Adrenal gland (tissue), 12 donors: Measurements from ENCODE around the gene BPIFB1. TPM values are rescaled to one million over a fixed set of nuclear protein-coding genes. Genes with fewer than 3 reads are reported as not detected.

Experiments
- DNase-seq, 7 donors: peaks; one replicate each; pipeline ENCODE4 v3.0.0-alpha.2; 2019 to 2020
- H3K27ac ChIP-seq, 5 donors: fragments of 200-600 bp; sonication (generic) in 4 of 5; 1 replicate in 3 of 5; 2 replicates in 2 of 5; pipeline versions ENCODE4 v1.5.1 to v1.8.0; 2016 to 2020; ENCODE audit warnings: mild to moderate bottlenecking in 1 of 5
- H3K27me3 ChIP-seq: fragments of 200-600 bp; 2 replicates; pipeline ENCODE4 v1.8.0; 2021
- H3K36me3 ChIP-seq, 2 donors: fragments of 200-600 bp; replicated peaks in 1 of 2; 1 replicate in 1 of 2; 2 replicates in 1 of 2; pipeline versions ENCODE4 v1.5.1 to v1.8.0; 2018 to 2022
- H3K4me1 ChIP-seq, 2 donors: fragments of 200-600 bp; replicated peaks in 1 of 2; 1 replicate in 1 of 2; 2 replicates in 1 of 2; pipeline versions ENCODE4 v1.5.1 to v1.8.0; 2018 to 2021
- H3K4me3 ChIP-seq, 4 donors: fragments of 200-600 bp; sonication (generic) in 3 of 4; one replicate each; pipeline ENCODE4 v1.5.1; 2016 to 2018
- H3K9me3 ChIP-seq, 3 donors: fragments of 200-600 bp; sonication (generic) in 1 of 3; replicated peaks in 1 of 3; 1 replicate in 2 of 3; 2 replicates in 1 of 3; pipeline versions ENCODE4 v1.5.1 to v1.8.0; 2016 to 2021
- CTCF ChIP-seq, 6 experiments: fragments of 450-650 bp in 4 of 6; fragments of 200-600 bp in 2 of 6; sonication (generic) in 1 of 6; IDR thresholded peaks; 1 replicate in 5 of 6; 2 replicates in 1 of 6; pipeline versions ENCODE4 v1.5.1 to v1.8.0; 2016 to 2021; ENCODE audit warnings: antibody characterized with exemption in 6 of 6, mild to moderate bottlenecking in 2 of 6, moderate library complexity in 1 of 6
- POLR2A ChIP-seq, 2 donors: fragments of 450-650 bp; IDR thresholded peaks; one replicate each; pipeline ENCODE4 v1.6.1; 2017; ENCODE audit warnings: antibody characterized with exemption in 2 of 2, mild to moderate bottlenecking in 2 of 2, moderate library complexity in 1 of 2
- WGBS, 4 donors: extraction: QIAGEN DNeasy Blood & Tissue Kit in 2 of 4; methylation state at CpG; one replicate each; pipeline versions ENCODE4 v1.1.5 to v1.1.7; 2013 to 2017; 5-methylcytosine and 5-hydroxymethylcytosine counted together
- intact Hi-C, 2 donors: fragments of 100-400 bp; cut with DNase I; formaldehyde crosslinking; loops; one replicate each; pipeline versions ENCODE4 v1.14.1 to v1.15.0; 2022 to 2023
- polyA plus RNA-seq, 3 donors: library from polyadenylated mRNA; stranded (reverse); fragments of 200-250 nt in 2 of 3; fragments of 350-450 nt in 1 of 3; fragmentation: Illumina TruSeq in 1 of 3; extraction: RNeasy Lipid Tissue Mini Kit (QIAGEN cat#74804) in 1 of 3; gene quantifications; one replicate each; pipeline ENCODE4 v1.2.3, GENCODE V29; 2013 to 2014
- total RNA-seq, 9 donors: library from RNA; depleted of rRNA in 4 of 9; stranded (reverse); fragments of >200 nt in 4 of 9; fragments of 120-200 nt in 1 of 9; fragmentation: NEBNext Ultra II Directional in 1 of 9; extraction: Animal tissue kit (Norgen Biotek cat#: 25700) in 1 of 9; gene quantifications; one replicate each; pipeline versions ENCODE4 v1.1.0 to v1.2.4, GENCODE V29; 2013 to 2023
- donor health status: healthy with polysubstance abuse.
- donor health status: Bipolar disorder and iron deficiency.
- donor health status: DM: yes; HTN: yes; CAD: no.
- donor health status: DM: no; HTN: no; CAD: no.
- donor health status: DM: no; HTN: no; CAD: no.
- donor health status: DM: yes; HTN: yes; CAD: no.

BPIFB1 gene
- total and polyA plus RNA-seq, 12 donors = 0.07 to 0.25 (median 0.23) TPM; not detected in 9

GRCh38 chr20:33279261-33279910 lies 3.6 kb upstream of the BPIFB1 start:
- H3K27ac ChIP-seq = no peak overlapping the region
- no peaks in the 10 kb centered on the region for H3K27me3 ChIP-seq
- no peak overlapping the region for H3K4me3 ChIP-seq
- no peaks in the 10 kb centered on the region for H3K36me3 ChIP-seq
- TF ChIP-seq CTCF (IDR thresholded peaks at IDR 0.05) (no peak), POLR2A (IDR thresholded peaks at IDR 0.05) (no peak)
- intact Hi-C loops = no loop called here
- no peaks in the 10 kb centered on the region for H3K9me3 ChIP-seq
- no peak for DNase-seq
- WGBS, 4 donors = 75 to 87% (median 81%) methylated on average over 6 of the region's 6 CpGs
- H3K4me1 ChIP-seq = peaks cover 3 to 5% of the 10 kb centered on the region in 2 donors

GRCh38 chr20:33280000-33280680 lies 2.9 kb upstream of the BPIFB1 start:
- Histone ChIP-seq H3K4me1 (peaks cover 3 to 5% of the 10 kb centered on the region in 2 donors), H3K9me3 (no peaks in the 10 kb centered on the region), H3K4me3 (no peak overlapping the region), H3K27me3 (no peaks in the 10 kb centered on the region), H3K36me3 (no peaks in the 10 kb centered on the region), H3K27ac (no peak overlapping the region)
- intact Hi-C loops = no loop called here
- WGBS, 4 donors = 73 to 86% (median 85%) methylated on average over 9 of the region's 9 CpGs
- no peak for DNase-seq
- TF ChIP-seq POLR2A (IDR thresholded peaks at IDR 0.05) = no peak
- TF ChIP-seq CTCF (IDR thresholded peaks at IDR 0.05) = no peak

- DNase-seq = no peak
- no peak for TF ChIP-seq CTCF (IDR thresholded peaks at IDR 0.05)
- TF ChIP-seq POLR2A (IDR thresholded peaks at IDR 0.05) = no peak
These were observed 2.2 kb upstream of the BPIFB1 start for GRCh38 chr20:33280775-33281174.

GRCh38 chr20:33281550-33282146 lies 1.4 kb upstream of the BPIFB1 start:
- no peak for DNase-seq
- no peak for TF ChIP-seq POLR2A (IDR thresholded peaks at IDR 0.05)
- no peak for TF ChIP-seq CTCF (IDR thresholded peaks at IDR 0.05)
- H3K4me3 ChIP-seq = no peak overlapping the region
- no peak overlapping the region for H3K27ac ChIP-seq
- 77 to 86% (median 79%) methylated on average over 8 to 11 of the region's 11 CpGs for WGBS, 4 donors
- no peaks in the 10 kb centered on the region for H3K4me1 ChIP-seq
- intact Hi-C loops = no loop called here
- H3K9me3 ChIP-seq = no peaks in the 10 kb centered on the region
- H3K36me3 ChIP-seq = no peaks in the 10 kb centered on the region
- H3K27me3 ChIP-seq = no peaks in the 10 kb centered on the region

More at GRCh38 chr20:33280775-33281174, 2.2 kb upstream of the BPIFB1 start:
- Histone ChIP-seq H3K27ac (no peak overlapping the region), H3K4me3 (no peak overlapping the region), H3K4me1 (peaks cover 3 to 5% of the 10 kb centered on the region in 2 donors), H3K27me3 (no peaks in the 10 kb centered on the region), H3K36me3 (no peaks in the 10 kb centered on the region), H3K9me3 (no peaks in the 10 kb centered on the region)
- WGBS, 4 donors = 91 to 99% (median 94%) methylated on average over 7 of the region's 7 CpGs
- intact Hi-C loops = no loop called here
